Heart left ventricle (tissue), 13 donors: ENCODE data around the gene PTPRD.

Experiments
- POLR2A ChIP-seq, 2 donors: fragments of 450-650 bp; IDR thresholded peaks; one replicate each; pipeline ENCODE4 v1.6.1; 2017; ENCODE audit warnings: antibody characterized with exemption in 2 of 2, mild to moderate bottlenecking in 2 of 2, moderate library complexity in 2 of 2
- TF ChIP-seq, protein P1 (sequence below), 12 donors: fragments of 200-600 bp; sonication (generic) in 4 of 12; IDR thresholded peaks; one replicate each; pipeline versions ENCODE4 v1.5.0 to v1.8.0; 2018 to 2022; ENCODE audit warnings: antibody characterized with exemption in 12 of 12, mild to moderate bottlenecking in 5 of 12
- donor health status: ischemic (EF 13 %, LVEDD 7.1; RV severe dilation, severe dysfunction).
- donor health status: DM: no; HTN: yes; CAD: no.
- donor health status: DM: no; HTN: no; CAD: no.
- donor health status: ischemic (EF 25% LVEDD 6.9; RV normal size, moderate dysfunction).
- donor health status: ischemic (EF 25% LVEDD 5.7; RV mildly dilated, moderate dysfunction).
- donor health status: ischemic (EF 35%, LVEDD 5.7; RV mildly dilated, moderate dysfunction).
- donor health status: nonischemic (EF 11% LVEDD 7.7; RV severe dilation, severe dysfunction).
- donor health status: DM: yes; HTN: yes; CAD: no.
- donor health status: PGD.
- donor health status: ischemic (EF 29% LVEDD 5.4; RV normal size, mild dysfunction).
- donor health status: nonischemic (EF 23%, LVEDD 6.1; RV moderate dilation, normal function).

DNA sequence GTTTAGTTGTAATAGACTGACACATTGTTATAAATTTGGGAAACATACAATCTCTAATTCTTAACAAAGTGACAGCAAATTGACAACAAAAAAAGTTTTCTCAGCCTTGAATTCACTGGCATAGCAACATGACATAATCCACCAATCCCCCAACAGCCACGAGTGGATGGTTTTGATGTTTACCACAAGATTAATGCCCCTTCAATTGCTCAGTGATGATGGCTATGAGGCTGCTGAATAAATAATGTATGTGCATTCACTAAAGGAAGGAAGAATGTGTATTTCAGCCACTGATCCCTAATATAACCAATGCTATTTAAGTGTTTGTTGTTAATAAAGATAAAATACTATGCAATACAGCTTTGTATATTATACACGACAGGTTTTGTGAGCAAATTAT lies 2069.6 kb downstream of the PTPRD start:
- TF ChIP-seq, protein P1, sequence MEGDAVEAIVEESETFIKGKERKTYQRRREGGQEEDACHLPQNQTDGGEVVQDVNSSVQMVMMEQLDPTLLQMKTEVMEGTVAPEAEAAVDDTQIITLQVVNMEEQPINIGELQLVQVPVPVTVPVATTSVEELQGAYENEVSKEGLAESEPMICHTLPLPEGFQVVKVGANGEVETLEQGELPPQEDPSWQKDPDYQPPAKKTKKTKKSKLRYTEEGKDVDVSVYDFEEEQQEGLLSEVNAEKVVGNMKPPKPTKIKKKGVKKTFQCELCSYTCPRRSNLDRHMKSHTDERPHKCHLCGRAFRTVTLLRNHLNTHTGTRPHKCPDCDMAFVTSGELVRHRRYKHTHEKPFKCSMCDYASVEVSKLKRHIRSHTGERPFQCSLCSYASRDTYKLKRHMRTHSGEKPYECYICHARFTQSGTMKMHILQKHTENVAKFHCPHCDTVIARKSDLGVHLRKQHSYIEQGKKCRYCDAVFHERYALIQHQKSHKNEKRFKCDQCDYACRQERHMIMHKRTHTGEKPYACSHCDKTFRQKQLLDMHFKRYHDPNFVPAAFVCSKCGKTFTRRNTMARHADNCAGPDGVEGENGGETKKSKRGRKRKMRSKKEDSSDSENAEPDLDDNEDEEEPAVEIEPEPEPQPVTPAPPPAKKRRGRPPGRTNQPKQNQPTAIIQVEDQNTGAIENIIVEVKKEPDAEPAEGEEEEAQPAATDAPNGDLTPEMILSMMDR (IDR thresholded peaks at IDR 0.05), result no peak
- no peak for TF ChIP-seq POLR2A (IDR thresholded peaks at IDR 0.05)
